Measurements from ENCODE around the gene RANBP17.
A peak's percentile ranks its signal among the peaks of the same experiment; 100 is the strongest.

Gene RANBP17

GRCh38 chr5:171318026-171318425, 456.2 kb downstream of the RANBP17 start:
- CTCF ChIA-PET = interaction anchor here (0.5 to 0.6 kb wide), 3 partner anchors 9 to 16 kb away, joined by 3 read pairs; partner anchors contain the start of gene TLX3
- DNase-seq (ENCODE audit: extremely low spot score) = no peak
- TF ChIP-seq LEF1 (IDR thresholded peaks at IDR 0.05; ENCODE audit: borderline replicate concordance) (no peak), BHLHE40 (IDR thresholded peaks at IDR 0.05; ENCODE audit: borderline replicate concordance) (no peak), L3MBTL2 (conservative IDR thresholded peaks at IDR 0.05) (no peak), SUZ12 (IDR thresholded peaks at IDR 0.05) (no peak), ZNF384 (IDR thresholded peaks at IDR 0.05) (no peak), PKNOX1 (IDR thresholded peaks at IDR 0.05) (no peak), FOXM1 (IDR thresholded peaks at IDR 0.05; ENCODE audit: borderline replicate concordance) (no peak), ARNT (IDR thresholded peaks at IDR 0.05) (no peak), ELF4 (IDR thresholded peaks at IDR 0.05) (no peak), SP1 (IDR thresholded peaks at IDR 0.05) (no peak), TARDBP (IDR thresholded peaks at IDR 0.05) (no peak), CTBP1 (IDR thresholded peaks at IDR 0.05; ENCODE audit: borderline replicate concordance) (no peak)
- POLR2A ChIA-PET = no interaction called here

- DNase-seq (ENCODE audit: extremely low spot score) = no peak
- POLR2A ChIA-PET = interaction anchor here (1.3 kb wide), 1 partner anchor 13 kb away, joined by 4 read pairs; the partner anchor contains the start of gene TLX3
- CTCF ChIA-PET = interaction anchor here (0.7 kb wide), 1 partner anchor 965 kb away, joined by 6 read pairs; no protein-coding TSS in a partner anchor
- TF ChIP-seq HDGF (IDR thresholded peaks at IDR 0.05; ENCODE audit: borderline replicate concordance) (no peak), BHLHE40 (IDR thresholded peaks at IDR 0.05; ENCODE audit: borderline replicate concordance) (no peak), CTBP1 (IDR thresholded peaks at IDR 0.05; ENCODE audit: borderline replicate concordance) (no peak), NFRKB (IDR thresholded peaks at IDR 0.05) (no peak), TARDBP (IDR thresholded peaks at IDR 0.05) (no peak), L3MBTL2 (conservative IDR thresholded peaks at IDR 0.05) (no peak), SUZ12 (IDR thresholded peaks at IDR 0.05) (no peak), FOXM1 (IDR thresholded peaks at IDR 0.05; ENCODE audit: borderline replicate concordance) (no peak), ZNF384 (IDR thresholded peaks at IDR 0.05) (no peak), ELF4 (IDR thresholded peaks at IDR 0.05) (no peak)
Measured at GRCh38 chr5:171321447-171321846, 459.6 kb downstream of the RANBP17 start.

GRCh38 chr5:171322527-171322926, 460.7 kb downstream of the RANBP17 start:
- CTCF ChIA-PET = interaction anchor here (0.5 to 1.4 kb wide), 2 partner anchors 14 to 1558 kb away, joined by 3 to 6 read pairs; partner anchors contain the start of gene TLX3
- POLR2A ChIA-PET = interaction anchor here (1.3 kb wide), 1 partner anchor 14 kb away, joined by 4 read pairs; the partner anchor contains the start of gene TLX3

GRCh38 chr5:171323007-171323406, 461.2 kb downstream of the RANBP17 start:
- TF ChIP-seq PKNOX1 (IDR thresholded peaks at IDR 0.05) (no peak), FOXM1 (IDR thresholded peaks at IDR 0.05; ENCODE audit: borderline replicate concordance) (no peak), HDGF (IDR thresholded peaks at IDR 0.05; ENCODE audit: borderline replicate concordance) (no peak), ELF4 (IDR thresholded peaks at IDR 0.05) (no peak), BHLHE40 (IDR thresholded peaks at IDR 0.05; ENCODE audit: borderline replicate concordance) (no peak), SP1 (IDR thresholded peaks at IDR 0.05) (no peak), CTBP1 (IDR thresholded peaks at IDR 0.05; ENCODE audit: borderline replicate concordance) (no peak), ZNF384 (IDR thresholded peaks at IDR 0.05) (no peak), LEF1 (IDR thresholded peaks at IDR 0.05; ENCODE audit: borderline replicate concordance) (no peak), NFRKB (IDR thresholded peaks at IDR 0.05) (no peak), FOXK2 (IDR thresholded peaks at IDR 0.05) (no peak), L3MBTL2 (conservative IDR thresholded peaks at IDR 0.05) (no peak), SUZ12 (IDR thresholded peaks at IDR 0.05) (no peak), ARNT (IDR thresholded peaks at IDR 0.05) (no peak), FOXA1 (IDR thresholded peaks at IDR 0.05) (no peak), TARDBP (IDR thresholded peaks at IDR 0.05) (no peak)
- CTCF ChIA-PET = interaction anchor here (0.5 to 1.4 kb wide), 2 partner anchors 14 to 1558 kb away, joined by 3 to 6 read pairs; partner anchors contain the start of gene TLX3
- POLR2A ChIA-PET = no interaction called here
- DNase-seq (ENCODE audit: extremely low spot score) = no peak

More at GRCh38 chr5:171322527-171322926, 460.7 kb downstream of the RANBP17 start:
- TF ChIP-seq L3MBTL2 (conservative IDR thresholded peaks at IDR 0.05) = no peak
- peak; percentile 14; the same call in 1 of the 2 replicates for TF ChIP-seq PKNOX1 (IDR thresholded peaks at IDR 0.05)
- no peak for DNase-seq (ENCODE audit: extremely low spot score)

DNA sequence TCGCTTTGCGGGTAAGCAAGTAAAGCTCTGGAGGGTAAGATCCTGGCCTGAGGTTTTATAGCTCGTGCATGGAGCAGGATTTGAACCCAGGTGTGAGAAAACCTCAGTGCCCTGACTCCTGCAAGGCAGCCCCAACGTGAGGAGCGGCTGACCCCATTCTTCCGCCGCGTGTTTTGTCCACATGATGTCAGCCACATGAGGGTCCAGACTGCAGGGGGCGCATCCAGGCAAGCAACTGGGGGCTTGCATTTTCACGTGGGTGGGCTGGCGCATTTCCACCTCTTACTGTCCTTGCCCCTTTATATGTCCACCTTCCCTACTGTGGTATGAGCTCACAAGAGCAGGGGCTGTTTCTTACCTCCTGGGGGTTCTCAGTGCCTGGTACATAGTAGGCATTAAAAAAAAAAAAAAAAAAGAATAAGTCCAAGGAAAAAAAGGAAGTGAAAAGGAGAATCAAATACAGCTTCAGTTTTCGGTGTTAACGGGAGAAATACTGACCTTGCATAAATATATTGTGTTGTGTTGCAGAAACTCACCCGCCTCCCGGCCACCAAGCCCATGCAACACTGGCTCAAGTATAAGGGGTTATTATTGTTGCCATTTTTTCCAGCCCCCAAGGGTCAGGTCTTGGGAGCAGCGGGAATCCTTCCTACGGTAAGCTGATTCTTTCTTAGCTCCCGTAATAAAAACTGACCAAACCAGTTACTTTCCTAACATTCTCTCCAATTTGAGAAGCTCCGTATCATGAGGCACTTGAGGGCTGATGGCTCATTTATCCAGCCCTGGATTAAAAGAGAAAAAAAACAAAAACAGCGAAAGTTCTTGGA, 462.2 kb downstream of the RANBP17 start:
- DNase-seq (ENCODE audit: extremely low spot score) = no peak
- POLR2A ChIA-PET = interaction anchor here (1.1 kb wide), 1 partner anchor 15 kb away, joined by 5 read pairs; the partner anchor contains the start of gene TLX3
- no peak for TF ChIP-seq ARNT (IDR thresholded peaks at IDR 0.05)
- TF ChIP-seq CTBP1 (IDR thresholded peaks at IDR 0.05; ENCODE audit: borderline replicate concordance) = no peak
- TF ChIP-seq ZNF384 (IDR thresholded peaks at IDR 0.05) = peak; percentile 41; the same call in 1 of the 2 replicates
- TF ChIP-seq L3MBTL2 (conservative IDR thresholded peaks at IDR 0.05) = peak; percentile 27
- CTCF ChIA-PET = interaction anchor here (0.6 to 1.4 kb wide), 5 partner anchors 15 to 1582 kb away, joined by 3 to 6 read pairs (median 4); partner anchors contain the start of gene TLX3

- POLR2A ChIA-PET = no interaction called here
Measured at GRCh38 chr5:171330021-171330420, 468.2 kb downstream of the RANBP17 start.

More at GRCh38 chr5:171330021-171330420, 468.2 kb downstream of the RANBP17 start:
- TF ChIP-seq TARDBP (IDR thresholded peaks at IDR 0.05) = no peak
- no peak for DNase-seq (ENCODE audit: extremely low spot score)
- CTCF ChIA-PET = no interaction called here

Measured in HEK293T (cell line).